Neural progenitor cell (in vitro differentiated cells): ENCODE data around the gene MGLL.

Source experiments
- EZH2phosphoT487 ChIP-seq: fragments of 200-600 bp; sonication (generic); IDR thresholded peaks from 2 replicates; pipeline ENCODE4 v1.6.1; 2017; ENCODE audit warnings: antibody characterized with exemption
- TF ChIP-seq, protein P1 (sequence below): fragments of 200-600 bp; sonication (generic); IDR thresholded peaks from 2 replicates; pipeline ENCODE4 v1.5.1; 2017; ENCODE audit warnings: antibody characterized with exemption, mild to moderate bottlenecking

DNA sequence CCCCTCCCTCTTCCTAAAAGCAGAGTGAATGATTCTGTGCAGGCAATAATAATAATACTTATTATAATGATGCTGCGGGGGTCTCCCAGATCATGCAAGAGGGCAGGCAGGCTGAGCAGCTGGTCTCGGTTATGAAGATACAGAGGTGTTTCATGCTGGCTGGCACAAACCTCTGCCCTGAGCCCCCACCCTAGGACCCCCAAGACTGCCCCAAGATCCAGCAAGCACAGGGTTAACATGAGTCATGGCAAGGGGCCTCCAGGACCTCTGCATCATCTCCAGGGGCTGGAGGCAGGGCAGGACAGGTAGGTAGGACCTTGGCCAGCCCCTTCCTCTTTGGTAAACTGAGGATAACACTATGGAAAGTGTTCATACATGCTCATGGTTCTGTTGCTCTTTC lies 2.7 kb downstream of the MGLL start:
- TF ChIP-seq, protein P1, sequence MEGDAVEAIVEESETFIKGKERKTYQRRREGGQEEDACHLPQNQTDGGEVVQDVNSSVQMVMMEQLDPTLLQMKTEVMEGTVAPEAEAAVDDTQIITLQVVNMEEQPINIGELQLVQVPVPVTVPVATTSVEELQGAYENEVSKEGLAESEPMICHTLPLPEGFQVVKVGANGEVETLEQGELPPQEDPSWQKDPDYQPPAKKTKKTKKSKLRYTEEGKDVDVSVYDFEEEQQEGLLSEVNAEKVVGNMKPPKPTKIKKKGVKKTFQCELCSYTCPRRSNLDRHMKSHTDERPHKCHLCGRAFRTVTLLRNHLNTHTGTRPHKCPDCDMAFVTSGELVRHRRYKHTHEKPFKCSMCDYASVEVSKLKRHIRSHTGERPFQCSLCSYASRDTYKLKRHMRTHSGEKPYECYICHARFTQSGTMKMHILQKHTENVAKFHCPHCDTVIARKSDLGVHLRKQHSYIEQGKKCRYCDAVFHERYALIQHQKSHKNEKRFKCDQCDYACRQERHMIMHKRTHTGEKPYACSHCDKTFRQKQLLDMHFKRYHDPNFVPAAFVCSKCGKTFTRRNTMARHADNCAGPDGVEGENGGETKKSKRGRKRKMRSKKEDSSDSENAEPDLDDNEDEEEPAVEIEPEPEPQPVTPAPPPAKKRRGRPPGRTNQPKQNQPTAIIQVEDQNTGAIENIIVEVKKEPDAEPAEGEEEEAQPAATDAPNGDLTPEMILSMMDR, result no peak
- TF ChIP-seq EZH2phosphoT487, result no peak
